ENCODE data around the gene IRGM. TPM values are rescaled to one million over a fixed set of nuclear protein-coding genes. Genes with fewer than 3 reads are reported as not detected.
"Not testable (repeated sequence)": the region's sequence is repeated elsewhere in the genome, so short reads cannot be mapped to it uniquely, and the experiment has no call there.

Gene IRGM
- total RNA-seq, 4 donors from 2014 or later: not detected

GRCh38 chr5:150853561-150853960 lies 7.2 kb downstream of the IRGM start:
- Histone ChIP-seq H3K9me3 (no peaks in the 10 kb centered on the region), H3K27me3 (no peaks in the 10 kb centered on the region), H3K27ac (no peak overlapping the region), H3K4me3 (no peak overlapping the region), H3K36me3 (no peaks in the 10 kb centered on the region), H3K4me1 (no peaks in the 10 kb centered on the region)
- intact Hi-C loops (cut with DNase I; ENCODE audit: low total_unique reads) (no loop called here), in situ Hi-C loops (cut with MboI; ENCODE audit: low sequenced_read_pairs in 4 of 4) (loop anchor here in 1 of 4 donors (5.0 kb wide), 1 partner anchor 291 kb away; no protein-coding TSS in a partner anchor)
- ATAC-seq (no peak), DNase-seq (no peak)
- TF ChIP-seq POLR2A (IDR thresholded peaks at IDR 0.05) (no peak), CTCF (IDR thresholded peaks at IDR 0.05 in 4 of 5, conservative IDR thresholded peaks at IDR 0.05 in 1 of 5) (no peak)

- in situ Hi-C loops (cut with MboI; ENCODE audit: low sequenced_read_pairs in 4 of 4); H3K27me3 ChIP-seq; H3K27ac ChIP-seq; H3K4me1 ChIP-seq; intact Hi-C loops (cut with DNase I; ENCODE audit: low total_unique reads); H3K9me3 ChIP-seq; H3K4me3 ChIP-seq; ATAC-seq; DNase-seq; H3K36me3 ChIP-seq: not testable (repeated sequence)
These were observed 10.4 kb downstream of the IRGM start for GRCh38 chr5:150856700-150857099.

GRCh38 chr5:150860246-150860821 lies 14.0 kb downstream of the IRGM start:
- Histone ChIP-seq H3K9me3 (no peaks in the 10 kb centered on the region), H3K27ac (no peak overlapping the region), H3K4me1 (no peaks in the 10 kb centered on the region), H3K36me3 (no peaks in the 10 kb centered on the region), H3K4me3 (no peak overlapping the region), H3K27me3 (no peaks in the 10 kb centered on the region)
- no peak for DNase-seq
- intact Hi-C loops (cut with DNase I; ENCODE audit: low total_unique reads) (no loop called here), in situ Hi-C loops (cut with MboI; ENCODE audit: low sequenced_read_pairs in 4 of 4) (no loop called here)
- ATAC-seq: no peak
- TF ChIP-seq CTCF (IDR thresholded peaks at IDR 0.05 in 4 of 5, conservative IDR thresholded peaks at IDR 0.05 in 1 of 5) (no peak), POLR2A (IDR thresholded peaks at IDR 0.05) (no peak)

GRCh38 chr5:150862070-150862469 lies 15.7 kb downstream of the IRGM start:
- Histone ChIP-seq H3K27me3 (no peaks in the 10 kb centered on the region), H3K4me3 (no peak overlapping the region), H3K27ac (no peak overlapping the region), H3K9me3 (no peaks in the 10 kb centered on the region), H3K4me1 (no peaks in the 10 kb centered on the region), H3K36me3 (no peaks in the 10 kb centered on the region)
- intact Hi-C loops (cut with DNase I; ENCODE audit: low total_unique reads): no loop called here
- TF ChIP-seq CTCF (IDR thresholded peaks at IDR 0.05 in 4 of 5, conservative IDR thresholded peaks at IDR 0.05 in 1 of 5): no peak
- no peak for TF ChIP-seq POLR2A (IDR thresholded peaks at IDR 0.05)
- ATAC-seq (no peak), DNase-seq (no peak)
- in situ Hi-C loops (cut with MboI; ENCODE audit: low sequenced_read_pairs in 4 of 4): no loop called here

GRCh38 chr5:150879358-150879757 lies 33.0 kb downstream of the IRGM start:
- no peaks in the 10 kb centered on the region for H3K9me3 ChIP-seq
- no peak overlapping the region for H3K4me3 ChIP-seq
- in situ Hi-C loops (cut with MboI; ENCODE audit: low sequenced_read_pairs in 4 of 4) (no loop called here), intact Hi-C loops (cut with DNase I; ENCODE audit: low total_unique reads) (no loop called here)
- H3K27ac ChIP-seq: no peak overlapping the region
- DNase-seq (no peak), ATAC-seq (no peak)
- TF ChIP-seq POLR2A (IDR thresholded peaks at IDR 0.05): no peak
- TF ChIP-seq CTCF (IDR thresholded peaks at IDR 0.05 in 4 of 5, conservative IDR thresholded peaks at IDR 0.05 in 1 of 5): no peak
- H3K27me3 ChIP-seq: no peaks in the 10 kb centered on the region
- no peaks in the 10 kb centered on the region for H3K36me3 ChIP-seq
- no peaks in the 10 kb centered on the region for H3K4me1 ChIP-seq
